ENCODE measurements around the gene NR3C1.
A peak's percentile ranks its signal among the peaks of the same experiment; 100 is the strongest.

Gene NR3C1

GRCh38 chr5:143402017-143402552, 1.4 kb downstream of the NR3C1 start:
- no peak for DNase-seq (ENCODE audit: extremely low read depth, low read depth)
- no peak for TF ChIP-seq CTCF (IDR thresholded peaks at IDR 0.05; ENCODE audit: low read depth, low read length)

- no peak for DNase-seq (ENCODE audit: extremely low read depth, low read depth)
Observed at GRCh38 chr5:143401227-143402016, 2.1 kb downstream of the NR3C1 start.

GRCh38 chr5:143400541-143401226, 2.8 kb downstream of the NR3C1 start:
- TF ChIP-seq CTCF (IDR thresholded peaks at IDR 0.05; ENCODE audit: low read depth, low read length) = no peak
- peak; percentile 22 for DNase-seq (ENCODE audit: extremely low read depth, low read depth)

More at GRCh38 chr5:143401227-143402016, 2.1 kb downstream of the NR3C1 start:
- no peak for TF ChIP-seq CTCF (IDR thresholded peaks at IDR 0.05; ENCODE audit: low read depth, low read length)

- no peak for TF ChIP-seq CTCF (IDR thresholded peaks at IDR 0.05; ENCODE audit: low read depth, low read length)
- no peak for DNase-seq (ENCODE audit: extremely low read depth, low read depth)
Observed at GRCh38 chr5:143399616-143400540, 3.6 kb downstream of the NR3C1 start.

- no peak for DNase-seq (ENCODE audit: extremely low read depth, low read depth)
- no peak for TF ChIP-seq CTCF (IDR thresholded peaks at IDR 0.05; ENCODE audit: low read depth, low read length)
Observed at GRCh38 chr5:143398451-143399237, 4.8 kb downstream of the NR3C1 start.

- no peak for DNase-seq (ENCODE audit: extremely low read depth, low read depth)
- TF ChIP-seq CTCF (IDR thresholded peaks at IDR 0.05; ENCODE audit: low read depth, low read length) = no peak
Observed at GRCh38 chr5:143398053-143398355, 5.5 kb downstream of the NR3C1 start.

All from AG09319 (cell line).